ENCODE data around the gene COL27A1. TPM values are rescaled to one million over a fixed set of nuclear protein-coding genes. Genes with fewer than 3 reads are reported as not detected.

COL27A1 gene
- 1 to 10 TPM; 1.7 to 1.9 TPM for total RNA-seq

DNA sequence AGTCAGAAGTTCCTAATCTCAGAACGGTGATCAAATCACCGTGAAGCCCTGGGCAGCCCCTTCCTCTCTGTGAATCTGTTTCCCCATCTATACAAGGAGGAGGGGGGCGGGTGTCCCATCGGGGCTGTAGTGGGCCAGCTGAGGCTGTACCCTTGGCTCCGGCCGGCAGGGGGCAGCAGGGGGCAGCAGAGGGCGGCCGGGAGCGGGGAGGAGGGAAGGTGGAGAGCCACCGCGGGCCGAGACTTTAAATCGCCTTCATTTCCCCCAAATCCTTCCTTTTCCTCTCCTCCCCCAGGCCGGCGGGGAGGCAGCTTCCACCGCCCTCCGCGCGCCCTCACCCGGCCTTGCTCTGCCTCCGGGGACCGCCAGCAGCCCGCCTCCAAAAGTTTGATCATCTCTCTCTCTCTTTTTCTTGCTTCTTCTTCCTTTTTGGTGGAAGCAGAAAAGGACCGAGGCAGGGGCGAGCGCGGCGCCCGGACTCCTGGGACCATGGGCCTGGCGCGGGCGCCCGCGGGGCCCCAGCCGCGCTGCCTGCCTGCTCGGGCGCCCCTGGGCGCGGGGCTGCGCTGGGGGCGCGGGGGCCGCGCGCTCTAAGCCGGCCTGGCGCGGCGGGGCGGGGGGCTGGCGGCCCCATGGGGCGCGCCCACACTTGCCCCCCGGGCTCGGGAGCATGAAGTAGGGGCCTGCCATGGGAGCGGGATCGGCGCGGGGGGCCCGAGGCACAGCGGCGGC lies at the start of gene COL27A1:
TSS of gene COL27A1 (plus strand) at position 275 of the 732 bp plus-strand sequence. CDS start at position 689, 414 bp downstream.
- POLR2A ChIA-PET, result no interaction called here
- Mint-ChIP-seq H3K27me3 (peaks cover 46% of the 10 kb centered on the region), H3K4me1 (peaks cover 11% of the 10 kb centered on the region), H3K4me3 (peak within 1 kb of the TSS; percentile 91), H3K9me3 (no peaks in the 10 kb centered on the region), H3K36me3 (no peaks in the 10 kb centered on the region), H3K27ac (peak within 1 kb of the TSS; percentile 78)
- peak; percentile 91 for ATAC-seq (ENCODE audit: low read depth)
- peak; percentile 91 for DNase-seq

DNA sequence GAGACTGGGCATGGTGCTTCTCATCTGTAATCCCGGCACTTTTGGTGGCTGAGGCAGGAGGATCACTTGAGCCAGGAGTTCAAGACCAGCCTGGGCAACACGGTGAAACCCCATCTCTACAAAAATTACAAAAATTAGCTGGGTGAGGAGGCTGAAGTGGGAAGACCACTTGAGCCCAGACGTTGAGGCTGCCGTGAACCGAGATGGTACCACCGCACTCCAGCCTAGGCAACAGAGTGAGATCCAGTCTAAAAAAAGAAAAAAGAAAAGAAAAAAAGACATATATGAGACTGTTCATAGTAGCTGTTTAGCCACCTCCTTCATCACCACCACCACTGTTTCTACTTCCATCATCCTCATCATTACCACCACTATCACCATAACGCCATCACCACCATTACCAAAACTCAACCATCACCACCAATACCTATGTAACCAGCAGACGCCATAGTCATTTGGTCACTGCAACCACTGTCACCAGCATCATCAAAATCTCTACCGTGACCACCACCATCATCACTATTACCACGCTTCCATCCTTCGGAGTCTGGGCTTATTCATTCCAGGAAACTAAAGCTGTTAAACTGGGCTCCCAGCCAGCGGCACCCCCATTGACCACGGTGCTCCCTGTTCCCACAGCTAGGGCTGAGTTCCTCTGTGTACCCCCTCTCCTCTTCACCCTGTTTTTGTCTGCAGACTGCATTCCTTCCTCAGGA lies 47.9 kb upstream of the COL27A1 start:
- Mint-ChIP-seq H3K27me3 (peaks cover 36% of the 10 kb centered on the region), H3K4me3 (no peak overlapping the region), H3K36me3 (no peaks in the 10 kb centered on the region), H3K4me1 (no peaks in the 10 kb centered on the region), H3K27ac (no peak overlapping the region), H3K9me3 (no peaks in the 10 kb centered on the region)
- DNase-seq, result no peak
- POLR2A ChIA-PET, result no interaction called here
- no peak for ATAC-seq (ENCODE audit: low read depth)

GRCh38 chr9:114108016-114108833 lies 47.1 kb upstream of the COL27A1 start:
- Mint-ChIP-seq H3K27me3 (peaks cover 30% of the 10 kb centered on the region), H3K4me1 (no peaks in the 10 kb centered on the region), H3K4me3 (no peak overlapping the region), H3K36me3 (no peaks in the 10 kb centered on the region), H3K9me3 (no peaks in the 10 kb centered on the region), H3K27ac (no peak overlapping the region)
- DNase-seq, result peak; percentile 79
- POLR2A ChIA-PET, result no interaction called here
- peak; percentile 94 for ATAC-seq (ENCODE audit: low read depth)

GRCh38 chr9:114109124-114109523 lies 46.2 kb upstream of the COL27A1 start:
- Mint-ChIP-seq H3K9me3 (no peaks in the 10 kb centered on the region), H3K4me3 (no peak overlapping the region), H3K4me1 (no peaks in the 10 kb centered on the region), H3K27ac (no peak overlapping the region), H3K27me3 (peaks cover 22% of the 10 kb centered on the region), H3K36me3 (no peaks in the 10 kb centered on the region)
- ATAC-seq (ENCODE audit: low read depth) (no peak), DNase-seq (no peak)
- POLR2A ChIA-PET, result no interaction called here

- H3K27ac Mint-ChIP-seq, result no peak overlapping the region
- POLR2A ChIA-PET, result no interaction called here
- no peaks in the 10 kb centered on the region for H3K36me3 Mint-ChIP-seq
- H3K4me3 Mint-ChIP-seq, result no peak overlapping the region
- H3K4me1 Mint-ChIP-seq, result no peaks in the 10 kb centered on the region
- no peaks in the 10 kb centered on the region for H3K9me3 Mint-ChIP-seq
- no peak for DNase-seq
- H3K27me3 Mint-ChIP-seq, result peaks cover 20% of the 10 kb centered on the region
- ATAC-seq (ENCODE audit: low read depth), result no peak
Observed at GRCh38 chr9:114110180-114110579, 45.2 kb upstream of the COL27A1 start.

GRCh38 chr9:114112325-114112724 lies 43.0 kb upstream of the COL27A1 start:
- DNase-seq (no peak), ATAC-seq (ENCODE audit: low read depth) (no peak)
- Mint-ChIP-seq H3K4me1 (no peaks in the 10 kb centered on the region), H3K27ac (no peak overlapping the region), H3K4me3 (no peak overlapping the region), H3K27me3 (peaks cover 10% of the 10 kb centered on the region), H3K36me3 (no peaks in the 10 kb centered on the region), H3K9me3 (no peaks in the 10 kb centered on the region)
- POLR2A ChIA-PET, result no interaction called here

- Mint-ChIP-seq H3K27ac (no peak overlapping the region), H3K27me3 (peaks cover 11% of the 10 kb centered on the region), H3K36me3 (no peaks in the 10 kb centered on the region), H3K4me3 (no peak overlapping the region), H3K4me1 (no peaks in the 10 kb centered on the region), H3K9me3 (no peaks in the 10 kb centered on the region)
- DNase-seq (no peak), ATAC-seq (ENCODE audit: low read depth) (no peak)
- POLR2A ChIA-PET, result no interaction called here
Observed at GRCh38 chr9:114112778-114113584, 42.4 kb upstream of the COL27A1 start.

DNA sequence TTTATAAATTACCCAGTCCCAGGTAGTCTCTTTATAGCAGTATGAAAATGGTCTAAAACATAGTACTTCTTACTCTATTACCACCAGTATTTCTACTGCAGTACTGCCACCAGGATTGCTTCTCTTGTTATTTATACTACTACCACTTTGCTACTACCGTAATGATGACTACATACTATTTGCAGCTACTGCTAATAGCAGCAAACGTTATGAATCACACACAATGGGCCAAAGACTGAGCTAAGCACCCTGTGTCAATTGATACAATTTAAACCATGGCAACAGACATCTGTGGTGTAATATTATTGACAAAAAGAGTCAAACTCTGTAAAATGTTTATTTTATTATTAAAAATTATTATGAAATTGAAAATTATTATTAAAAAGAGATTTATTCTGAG lies 41.0 kb upstream of the COL27A1 start:
- POLR2A ChIA-PET, result no interaction called here
- Mint-ChIP-seq H3K27me3 (peaks cover 14% of the 10 kb centered on the region), H3K36me3 (no peaks in the 10 kb centered on the region), H3K27ac (no peak overlapping the region), H3K4me1 (no peaks in the 10 kb centered on the region), H3K4me3 (no peak overlapping the region), H3K9me3 (no peaks in the 10 kb centered on the region)
- ATAC-seq (ENCODE audit: low read depth) (no peak), DNase-seq (no peak)

GRCh38 chr9:114115654-114116125 lies 39.6 kb upstream of the COL27A1 start:
- H3K27ac Mint-ChIP-seq, result no peak overlapping the region
- no peaks in the 10 kb centered on the region for H3K36me3 Mint-ChIP-seq
- ATAC-seq (ENCODE audit: low read depth) (no peak), DNase-seq (no peak)
- H3K4me1 Mint-ChIP-seq, result no peaks in the 10 kb centered on the region
- no peak overlapping the region for H3K4me3 Mint-ChIP-seq
- H3K9me3 Mint-ChIP-seq, result no peaks in the 10 kb centered on the region
- peaks cover 16% of the 10 kb centered on the region for H3K27me3 Mint-ChIP-seq
- POLR2A ChIA-PET, result no interaction called here

DNA sequence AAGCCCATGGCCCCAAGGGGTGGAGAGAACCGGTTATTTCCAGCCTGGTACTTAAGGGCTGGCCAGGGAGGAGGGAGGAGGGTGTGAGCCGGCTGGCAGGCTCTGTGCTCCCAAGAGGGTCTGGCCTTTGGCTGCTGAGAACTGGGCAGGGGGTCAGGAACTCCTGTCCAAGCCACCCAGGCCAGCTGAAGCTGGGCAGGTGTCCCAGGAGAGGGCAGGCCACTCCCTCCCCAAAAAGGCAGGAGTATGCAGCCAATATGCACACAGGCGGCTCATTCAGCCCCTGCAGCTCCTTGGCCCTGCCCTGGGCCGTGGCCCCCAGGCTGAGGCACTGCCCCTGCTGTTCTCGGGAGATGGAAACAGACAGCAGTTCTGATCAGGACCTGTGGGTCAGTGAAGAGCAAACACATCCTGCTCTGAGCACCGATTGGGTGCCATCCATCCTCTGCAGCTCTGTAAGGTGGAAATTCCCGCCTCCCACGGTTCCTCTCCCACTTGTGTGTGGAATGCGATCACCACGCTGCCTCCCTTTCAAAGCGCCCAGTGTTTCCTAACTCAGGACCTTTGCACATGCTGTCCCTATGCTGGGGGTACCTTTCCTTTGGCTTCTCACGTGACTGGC lies 39.1 kb upstream of the COL27A1 start:
- Mint-ChIP-seq H3K4me3 (no peak overlapping the region), H3K4me1 (no peaks in the 10 kb centered on the region), H3K27me3 (peaks cover 16% of the 10 kb centered on the region), H3K36me3 (no peaks in the 10 kb centered on the region), H3K9me3 (no peaks in the 10 kb centered on the region), H3K27ac (no peak overlapping the region)
- DNase-seq, result no peak
- no peak for ATAC-seq (ENCODE audit: low read depth)
- POLR2A ChIA-PET, result no interaction called here

GRCh38 chr9:114117614-114117995 lies 37.7 kb upstream of the COL27A1 start:
- no peak overlapping the region for H3K4me3 Mint-ChIP-seq

GRCh38 chr9:114117996-114118830 lies 37.1 kb upstream of the COL27A1 start:
- ATAC-seq (ENCODE audit: low read depth), result no peak
- H3K4me3 Mint-ChIP-seq, result no peak overlapping the region
- POLR2A ChIA-PET, result no interaction called here
- no peak for DNase-seq
- H3K9me3 Mint-ChIP-seq, result no peaks in the 10 kb centered on the region
- H3K27ac Mint-ChIP-seq, result no peak overlapping the region
- no peaks in the 10 kb centered on the region for H3K4me1 Mint-ChIP-seq
- no peaks in the 10 kb centered on the region for H3K36me3 Mint-ChIP-seq
- H3K27me3 Mint-ChIP-seq, result peaks cover 13% of the 10 kb centered on the region

More at GRCh38 chr9:114117614-114117995, 37.7 kb upstream of the COL27A1 start:
- H3K4me1 Mint-ChIP-seq, result no peaks in the 10 kb centered on the region
- DNase-seq, result no peak
- H3K27me3 Mint-ChIP-seq, result peaks cover 14% of the 10 kb centered on the region
- ATAC-seq (ENCODE audit: low read depth), result no peak
- POLR2A ChIA-PET, result no interaction called here
- H3K36me3 Mint-ChIP-seq, result no peaks in the 10 kb centered on the region
- H3K9me3 Mint-ChIP-seq, result no peaks in the 10 kb centered on the region
- no peak overlapping the region for H3K27ac Mint-ChIP-seq
